HCT116 (cell line): Measurements from ENCODE around the gene ACAN.

Source experiments
- CEBPB ChIP-seq: IDR thresholded peaks from 2 replicates; pipeline ENCODE4 v1.6.1; 2012; ENCODE audit warnings: low read depth
- EZH2 ChIP-seq: fragments of 200-600 bp; sonication (generic); IDR thresholded peaks from 2 replicates; pipeline ENCODE4 v1.6.1; 2017; ENCODE audit warnings: antibody characterized with exemption, mixed run types
- FOSL1 ChIP-seq: IDR thresholded peaks from 2 replicates; pipeline ENCODE4 v1.6.1; 2012; ENCODE audit warnings: low read depth
- JUND ChIP-seq: IDR thresholded peaks from 2 replicates; pipeline ENCODE4 v1.6.1; 2012
- MAX ChIP-seq: IDR thresholded peaks from 2 replicates; pipeline ENCODE4 v1.6.1; 2012
- RAD21 ChIP-seq: IDR thresholded peaks from 2 replicates; pipeline ENCODE4 v1.6.1; 2012; ENCODE audit warnings: low read depth, mild to moderate bottlenecking
- SIN3A ChIP-seq: IDR thresholded peaks from 2 replicates; pipeline ENCODE4 v1.6.1; 2012; ENCODE audit warnings: low read depth
- TCF7L2 ChIP-seq: IDR thresholded peaks from 2 replicates; pipeline ENCODE4 v1.7.0; 2011; ENCODE audit warnings: borderline replicate concordance, inconsistent platforms; ENCODE audit not compliant: insufficient read depth, insufficient read length; ENCODE audit errors: extremely low read depth
- ZBTB33 ChIP-seq: IDR thresholded peaks from 2 replicates; pipeline ENCODE4 v1.6.1; 2011; ENCODE audit warnings: mild to moderate bottlenecking, low read length, moderate library complexity; ENCODE audit not compliant: insufficient replicate concordance; ENCODE audit errors: extremely low read depth
- ZNF274 ChIP-seq: fragments of 200-500 bp; sonication (Bioruptor generic); IDR thresholded peaks from 2 replicates; pipeline ENCODE4 v1.6.1; 2014; ENCODE audit warnings: mild to moderate bottlenecking, low read depth, low read length, inconsistent platforms
- TF ChIP-seq, protein P1 (sequence below): IDR thresholded peaks from 2 replicates; pipeline ENCODE4 v1.6.1; 2012; ENCODE audit warnings: low read depth
- TF ChIP-seq, protein P2 (sequence below), 3 experiments: fragments of 200-600 bp in 1 of 3; sonication (generic) in 1 of 3; IDR thresholded peaks in 2 of 3; conservative IDR thresholded peaks in 1 of 3; 2 replicates each; pipeline ENCODE4 v1.5.1; 2012 to 2017; ENCODE audit warnings: low read depth in 2 of 3, low read length in 2 of 3, antibody characterized with exemption in 1 of 3, borderline replicate concordance in 1 of 3, control low read depth in 1 of 3, mild to moderate bottlenecking in 1 of 3, mixed read lengths in 1 of 3, mixed run types in 1 of 3, moderate library complexity in 1 of 3; ENCODE audit not compliant: insufficient read depth in 1 of 3

DNA sequence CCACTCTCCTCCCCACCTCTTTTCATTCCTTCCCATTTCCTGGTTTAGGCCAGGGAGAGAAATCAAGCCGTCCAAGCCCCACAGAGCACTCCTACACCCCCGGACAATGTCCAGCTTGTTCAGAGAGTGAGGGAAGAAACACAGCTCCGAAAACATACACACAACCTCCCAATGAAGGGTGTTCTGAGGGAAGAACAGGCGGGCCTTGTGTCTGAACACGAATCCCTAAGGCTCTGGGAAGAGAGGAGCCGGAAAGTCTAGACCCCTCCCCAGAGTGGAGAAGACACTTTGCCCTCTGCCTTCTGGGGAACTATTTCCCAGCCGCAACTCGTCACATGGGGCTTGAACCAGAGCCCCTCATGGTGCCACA is 30.5 kb downstream of the ACAN start:
- TF ChIP-seq, protein P1, sequence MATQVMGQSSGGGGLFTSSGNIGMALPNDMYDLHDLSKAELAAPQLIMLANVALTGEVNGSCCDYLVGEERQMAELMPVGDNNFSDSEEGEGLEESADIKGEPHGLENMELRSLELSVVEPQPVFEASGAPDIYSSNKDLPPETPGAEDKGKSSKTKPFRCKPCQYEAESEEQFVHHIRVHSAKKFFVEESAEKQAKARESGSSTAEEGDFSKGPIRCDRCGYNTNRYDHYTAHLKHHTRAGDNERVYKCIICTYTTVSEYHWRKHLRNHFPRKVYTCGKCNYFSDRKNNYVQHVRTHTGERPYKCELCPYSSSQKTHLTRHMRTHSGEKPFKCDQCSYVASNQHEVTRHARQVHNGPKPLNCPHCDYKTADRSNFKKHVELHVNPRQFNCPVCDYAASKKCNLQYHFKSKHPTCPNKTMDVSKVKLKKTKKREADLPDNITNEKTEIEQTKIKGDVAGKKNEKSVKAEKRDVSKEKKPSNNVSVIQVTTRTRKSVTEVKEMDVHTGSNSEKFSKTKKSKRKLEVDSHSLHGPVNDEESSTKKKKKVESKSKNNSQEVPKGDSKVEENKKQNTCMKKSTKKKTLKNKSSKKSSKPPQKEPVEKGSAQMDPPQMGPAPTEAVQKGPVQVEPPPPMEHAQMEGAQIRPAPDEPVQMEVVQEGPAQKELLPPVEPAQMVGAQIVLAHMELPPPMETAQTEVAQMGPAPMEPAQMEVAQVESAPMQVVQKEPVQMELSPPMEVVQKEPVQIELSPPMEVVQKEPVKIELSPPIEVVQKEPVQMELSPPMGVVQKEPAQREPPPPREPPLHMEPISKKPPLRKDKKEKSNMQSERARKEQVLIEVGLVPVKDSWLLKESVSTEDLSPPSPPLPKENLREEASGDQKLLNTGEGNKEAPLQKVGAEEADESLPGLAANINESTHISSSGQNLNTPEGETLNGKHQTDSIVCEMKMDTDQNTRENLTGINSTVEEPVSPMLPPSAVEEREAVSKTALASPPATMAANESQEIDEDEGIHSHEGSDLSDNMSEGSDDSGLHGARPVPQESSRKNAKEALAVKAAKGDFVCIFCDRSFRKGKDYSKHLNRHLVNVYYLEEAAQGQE, result no peak
- no peak for TF ChIP-seq FOSL1
- TF ChIP-seq RAD21, result no peak
- TF ChIP-seq, protein P2, sequence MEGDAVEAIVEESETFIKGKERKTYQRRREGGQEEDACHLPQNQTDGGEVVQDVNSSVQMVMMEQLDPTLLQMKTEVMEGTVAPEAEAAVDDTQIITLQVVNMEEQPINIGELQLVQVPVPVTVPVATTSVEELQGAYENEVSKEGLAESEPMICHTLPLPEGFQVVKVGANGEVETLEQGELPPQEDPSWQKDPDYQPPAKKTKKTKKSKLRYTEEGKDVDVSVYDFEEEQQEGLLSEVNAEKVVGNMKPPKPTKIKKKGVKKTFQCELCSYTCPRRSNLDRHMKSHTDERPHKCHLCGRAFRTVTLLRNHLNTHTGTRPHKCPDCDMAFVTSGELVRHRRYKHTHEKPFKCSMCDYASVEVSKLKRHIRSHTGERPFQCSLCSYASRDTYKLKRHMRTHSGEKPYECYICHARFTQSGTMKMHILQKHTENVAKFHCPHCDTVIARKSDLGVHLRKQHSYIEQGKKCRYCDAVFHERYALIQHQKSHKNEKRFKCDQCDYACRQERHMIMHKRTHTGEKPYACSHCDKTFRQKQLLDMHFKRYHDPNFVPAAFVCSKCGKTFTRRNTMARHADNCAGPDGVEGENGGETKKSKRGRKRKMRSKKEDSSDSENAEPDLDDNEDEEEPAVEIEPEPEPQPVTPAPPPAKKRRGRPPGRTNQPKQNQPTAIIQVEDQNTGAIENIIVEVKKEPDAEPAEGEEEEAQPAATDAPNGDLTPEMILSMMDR (IDR thresholded peaks at IDR 0.05 in 2 of 3, conservative IDR thresholded peaks at IDR 0.05 in 1 of 3; ENCODE audit: borderline replicate concordance in 1 of 3, insufficient read depth in 1 of 3, low read depth in 2 of 3, low read length in 2 of 3), result no peak
- TF ChIP-seq EZH2, result no peak
- TF ChIP-seq MAX, result no peak
- no peak for TF ChIP-seq TCF7L2
- TF ChIP-seq CEBPB, result no peak
- no peak for TF ChIP-seq ZBTB33
- TF ChIP-seq SIN3A, result no peak
- no peak for TF ChIP-seq ZNF274
- TF ChIP-seq JUND, result no peak
